Stimulated activated CD4-positive, alpha-beta T cell treated with anti-CD3 and anti-CD28 coated beads, Interleukin-15, amount 100 ng/mL, for 1 hour (primary cell): ENCODE results near the gene NKAIN4.
A peak's percentile ranks its signal among the peaks of the same experiment; 100 is the strongest.

Source experiments
- DNase-seq, 2 donors: peaks; one replicate each; pipeline ENCODE4 v3.0.0-alpha.2; 2020; ENCODE audit warnings: low read depth in 1 of 2, low spot score in 1 of 2

NKAIN4 gene

DNA sequence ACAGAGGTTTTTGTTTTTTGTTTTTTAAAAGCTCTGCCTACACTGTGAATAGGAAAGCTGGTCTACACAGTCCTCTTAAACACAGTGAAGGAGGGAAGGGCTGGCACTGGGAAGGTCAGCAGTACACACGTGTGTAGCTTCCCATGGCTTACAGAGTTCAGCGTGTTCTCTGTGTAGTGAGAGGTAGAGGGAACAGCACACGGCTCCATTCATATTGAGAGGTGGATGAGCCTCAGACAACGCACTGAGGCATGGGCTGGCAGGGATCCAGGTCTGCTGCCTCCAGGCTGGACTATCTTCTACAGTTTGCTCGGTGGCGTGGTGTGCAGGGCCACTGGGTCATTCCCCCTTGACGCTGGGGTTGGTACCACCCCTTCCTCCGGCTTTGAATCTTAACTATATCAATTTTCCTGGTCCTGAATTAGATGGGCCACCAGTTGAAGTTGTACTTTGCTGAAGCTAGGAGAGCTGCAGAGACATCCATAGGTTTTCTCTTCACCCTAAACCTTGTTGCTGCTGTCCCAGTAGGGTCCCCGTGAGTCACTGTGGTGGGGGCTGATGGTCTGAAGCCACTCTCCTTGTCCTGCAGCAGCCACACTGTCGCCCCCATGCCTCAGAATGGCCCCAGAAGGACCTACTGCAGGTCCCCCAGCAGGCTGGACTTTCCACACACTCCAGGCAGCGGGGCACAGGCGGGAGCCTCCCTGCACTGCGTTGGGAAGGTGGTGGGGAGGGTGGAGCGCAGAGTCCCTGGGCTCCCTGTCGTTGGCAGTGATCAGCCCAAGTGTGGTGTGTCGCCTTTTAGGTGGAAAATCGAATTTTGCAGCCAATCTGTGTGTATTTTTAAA lies 20.3 kb upstream of the NKAIN4 start:
- DNase-seq = no peak

DNA sequence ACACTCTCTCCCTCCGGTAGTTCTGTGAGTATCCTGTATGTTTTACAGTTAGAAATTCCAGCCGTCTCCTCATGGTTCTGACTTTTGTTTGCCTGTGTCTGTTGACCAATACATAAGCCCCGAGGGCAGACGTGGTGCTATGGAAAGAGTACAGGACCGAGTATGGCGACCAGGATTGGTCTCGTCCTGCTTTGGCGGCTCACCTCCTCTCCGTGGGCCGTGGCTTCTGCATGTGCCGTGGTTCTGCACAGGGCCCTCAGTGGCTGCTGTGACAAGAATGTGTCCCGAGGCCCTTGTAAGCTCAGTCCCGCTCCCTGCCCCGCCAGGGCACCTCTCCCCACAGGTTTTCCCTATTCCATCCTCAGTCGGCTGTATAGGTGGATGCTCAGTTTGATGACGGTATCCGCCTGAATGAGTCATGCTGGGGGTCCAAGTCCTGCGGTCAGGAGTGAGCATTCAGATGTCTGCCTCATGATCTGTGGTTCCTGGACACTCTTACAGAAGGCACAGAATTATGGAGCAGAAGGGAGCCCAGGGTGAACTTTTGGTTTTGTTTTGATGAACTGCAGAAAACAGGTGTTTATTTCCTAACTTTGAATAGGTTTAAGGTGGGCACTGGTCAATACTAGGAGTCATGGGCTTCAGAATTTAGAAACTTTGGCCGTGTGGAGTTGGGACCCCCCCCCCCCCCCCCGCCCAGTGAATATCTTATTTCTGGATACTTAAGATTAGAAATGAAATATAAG lies 19.5 kb upstream of the NKAIN4 start:
- no peak for DNase-seq

DNA sequence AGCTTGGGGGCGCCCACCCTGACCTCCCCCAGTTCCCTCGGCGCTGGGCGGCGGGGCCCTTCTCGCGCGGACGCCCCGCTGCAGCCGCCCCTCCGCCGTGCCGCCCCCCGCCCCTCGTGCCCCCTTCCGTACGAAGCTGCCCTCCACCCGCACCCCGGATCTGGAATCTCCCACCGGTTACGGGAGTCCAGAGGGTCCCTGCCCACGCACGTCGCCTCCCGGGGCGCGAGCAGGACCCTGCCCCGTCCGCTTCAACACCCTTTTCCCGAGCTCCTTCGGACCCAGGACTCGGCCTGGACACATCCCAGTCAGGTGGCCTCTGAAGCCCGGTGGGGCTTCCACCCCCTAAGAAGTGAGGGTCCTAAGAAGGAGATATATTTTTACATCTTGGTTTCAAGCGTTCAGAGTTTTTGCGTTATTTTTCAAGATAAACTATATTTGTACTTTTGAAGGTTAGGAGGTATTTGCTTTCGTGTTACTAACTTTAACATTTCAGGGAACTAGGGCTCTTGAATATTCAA lies 18.9 kb upstream of the NKAIN4 start:
- DNase-seq = no peak

DNA sequence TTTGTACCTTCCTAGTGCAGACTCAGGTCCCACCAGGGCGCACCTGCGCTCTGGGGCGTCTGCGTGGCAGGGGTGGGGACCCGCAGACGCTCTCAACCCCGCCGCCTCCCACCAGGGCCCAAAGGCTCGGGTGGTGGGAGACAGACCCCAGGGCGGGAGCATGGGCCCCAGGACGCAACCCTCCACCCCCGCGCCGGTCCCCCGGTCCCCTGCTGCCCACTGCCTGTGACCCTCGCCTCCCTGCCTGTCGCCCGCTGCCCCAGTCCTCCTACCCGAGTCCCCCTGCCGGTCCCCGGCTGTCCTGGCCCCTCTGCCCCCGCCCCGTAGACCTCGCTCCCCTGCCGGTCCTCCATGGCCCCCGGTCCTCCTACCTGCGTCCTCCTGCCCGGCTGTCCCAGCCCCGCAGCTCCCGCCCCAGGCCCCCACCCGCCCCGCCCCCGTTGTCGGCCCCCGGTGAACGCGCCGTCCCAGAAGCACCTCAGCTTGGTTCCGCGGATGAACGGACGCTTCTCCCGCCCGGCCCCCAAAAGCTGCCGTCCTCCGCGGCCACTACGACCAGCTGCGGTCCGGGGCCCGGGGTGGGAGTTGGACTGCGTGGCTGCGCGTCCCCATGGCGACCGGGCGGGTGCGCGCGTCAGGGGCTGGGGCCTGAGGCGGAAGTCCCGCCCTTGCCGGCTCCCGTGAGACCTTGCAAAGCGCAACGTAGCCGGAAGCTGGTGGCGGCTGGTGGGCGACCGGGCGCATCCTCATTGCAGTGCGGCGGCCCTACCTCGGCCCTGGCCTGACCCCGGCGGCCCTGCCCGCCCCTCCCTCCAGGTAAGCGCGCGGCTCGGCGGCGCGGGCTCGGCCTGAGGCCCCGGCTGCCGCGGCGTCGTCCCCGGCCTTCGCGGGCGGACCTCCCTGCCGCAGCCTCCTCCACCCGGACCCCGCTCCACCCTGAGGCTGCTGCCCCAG lies 18.1 kb upstream of the NKAIN4 start, which contains the start of gene ARFGAP1:
ARFGAP1 (plus strand) TSS at position 709 of the 954 bp plus-strand sequence. CDS start 2,768 bp downstream, outside the sequence.
- DNase-seq = peak; percentile 78 to 84

DNA sequence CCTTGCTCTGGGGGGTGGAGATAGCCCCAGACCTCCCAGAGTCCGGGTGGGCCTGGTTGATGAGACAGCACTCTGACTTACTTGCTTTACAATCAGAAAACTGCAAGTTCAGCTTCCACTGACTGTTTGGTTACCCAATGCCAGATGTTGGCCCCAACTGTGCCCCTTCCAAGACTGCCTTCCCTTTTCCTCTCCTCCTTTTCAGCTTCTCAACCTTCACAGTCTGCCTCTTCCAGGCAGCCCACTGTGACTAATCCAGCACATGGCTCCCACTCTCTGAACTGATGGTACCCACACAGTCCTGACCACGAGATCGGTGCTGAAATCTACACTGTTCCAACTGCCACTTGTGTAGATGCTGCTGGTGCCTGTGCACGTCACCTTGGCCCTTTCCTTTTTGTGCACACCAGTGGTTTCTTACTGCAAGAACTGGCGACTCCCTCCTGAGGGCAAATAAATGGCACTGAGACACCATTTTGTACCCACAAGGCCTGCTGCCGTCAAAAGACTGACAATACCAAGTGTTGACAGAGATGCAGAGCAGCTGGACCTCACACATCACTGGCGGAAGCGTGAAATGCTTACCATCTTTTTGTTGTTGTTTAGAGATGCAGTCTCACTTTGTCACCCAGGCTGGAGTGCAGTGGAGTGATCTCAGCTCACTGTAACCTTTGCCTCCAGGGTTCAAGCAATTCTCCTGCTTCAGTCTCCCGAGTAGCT lies 16.5 kb upstream of the NKAIN4 start:
- no peak for DNase-seq

DNA sequence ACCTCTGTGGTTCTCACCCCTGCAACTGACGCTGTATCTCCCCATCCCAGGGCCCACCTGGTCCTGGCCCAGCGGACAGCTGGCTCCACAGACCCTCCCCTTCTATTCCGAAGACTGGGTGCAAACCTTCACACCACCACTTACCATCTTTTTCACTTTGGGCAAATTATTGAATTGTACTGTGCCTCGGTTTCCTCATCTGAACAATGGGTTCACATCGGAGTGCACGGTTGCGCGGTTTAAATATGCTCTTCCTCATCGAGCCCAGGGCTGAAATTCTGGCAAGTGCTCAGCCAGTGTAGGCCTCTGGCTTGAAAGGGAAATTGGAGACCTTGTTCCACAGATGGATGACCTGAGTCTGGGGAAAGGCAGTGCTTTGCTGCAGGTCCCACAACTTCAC lies 15.5 kb upstream of the NKAIN4 start:
- DNase-seq = no peak

GRCh38 chr20:63268671-63269439 lies 14.6 kb upstream of the NKAIN4 start:
- no peak for DNase-seq

- no peak for DNase-seq
Measured at GRCh38 chr20:63268256-63268655, 14.0 kb upstream of the NKAIN4 start.

DNA sequence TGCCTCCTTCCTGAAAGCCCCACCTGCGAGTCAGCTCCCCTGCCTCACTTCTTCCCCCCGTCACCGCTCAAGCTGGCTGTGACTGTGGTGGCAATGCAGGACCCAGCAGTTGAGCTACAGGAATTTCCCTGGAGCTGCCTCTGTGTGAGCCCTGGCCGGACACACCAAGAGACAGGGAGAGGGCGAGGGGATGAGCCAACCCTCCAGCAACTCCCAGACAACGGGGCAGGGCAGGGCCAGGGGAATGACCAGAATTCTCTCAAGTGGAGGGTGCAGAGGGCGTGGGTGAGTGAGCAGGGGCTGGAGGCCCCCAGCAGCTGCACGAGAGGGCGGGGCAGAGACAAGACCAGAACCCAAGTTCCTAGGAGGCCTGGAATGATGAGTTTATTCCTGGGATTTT lies 13.4 kb upstream of the NKAIN4 start:
- no peak for DNase-seq

DNA sequence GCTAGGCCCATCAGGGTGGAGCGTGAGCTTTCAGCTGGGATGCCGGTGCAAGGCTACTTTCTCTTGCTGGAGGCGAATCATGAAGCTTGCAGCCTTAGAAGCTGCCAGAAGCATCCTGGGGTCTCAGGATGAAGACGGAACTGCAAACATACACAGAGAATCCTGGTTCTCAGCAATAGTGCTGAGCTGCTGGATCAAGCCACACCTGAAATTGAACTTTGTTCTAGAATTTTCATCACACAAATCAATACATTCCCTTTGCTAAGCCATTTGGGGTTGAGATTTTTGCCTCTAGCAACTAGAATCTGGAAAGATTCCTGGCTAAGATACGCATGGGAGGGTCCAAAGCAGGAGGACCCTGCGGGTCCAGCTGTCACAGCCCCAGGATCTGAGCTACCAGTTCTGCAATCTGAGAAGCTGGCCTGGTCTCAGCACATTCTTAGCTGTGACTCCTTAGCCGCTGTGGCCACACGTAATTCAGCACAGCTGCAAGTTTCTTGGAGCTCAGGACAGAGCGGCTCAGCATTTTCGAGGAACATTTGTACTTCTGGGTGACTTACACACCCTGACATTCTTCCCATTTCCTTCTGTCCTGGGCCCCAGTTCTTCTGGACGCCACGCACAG lies 11.7 kb upstream of the NKAIN4 start:
- DNase-seq = no peak

DNA sequence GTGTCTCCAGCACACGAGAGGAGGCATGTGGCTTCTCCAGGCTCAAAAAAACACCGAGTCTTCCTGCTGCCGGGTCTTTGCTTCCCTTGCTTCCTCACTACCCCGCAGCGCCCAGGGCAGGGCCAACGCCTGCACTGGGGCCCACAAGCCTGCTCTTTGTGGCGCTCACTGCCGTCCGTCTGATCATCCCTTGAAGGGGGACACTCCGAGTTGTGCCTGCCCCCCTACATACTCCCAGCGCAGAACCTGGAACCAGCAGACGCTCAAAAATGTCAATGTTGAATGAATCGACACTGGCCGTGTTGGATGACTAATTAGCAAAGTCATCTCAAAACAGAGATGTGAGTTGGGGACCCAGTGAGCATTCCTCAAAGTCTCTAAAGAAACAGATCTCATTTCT lies 10.3 kb upstream of the NKAIN4 start:
- DNase-seq = no peak

- DNase-seq = no peak
Measured at GRCh38 chr20:63264000-63264399, 9.7 kb upstream of the NKAIN4 start.

DNA sequence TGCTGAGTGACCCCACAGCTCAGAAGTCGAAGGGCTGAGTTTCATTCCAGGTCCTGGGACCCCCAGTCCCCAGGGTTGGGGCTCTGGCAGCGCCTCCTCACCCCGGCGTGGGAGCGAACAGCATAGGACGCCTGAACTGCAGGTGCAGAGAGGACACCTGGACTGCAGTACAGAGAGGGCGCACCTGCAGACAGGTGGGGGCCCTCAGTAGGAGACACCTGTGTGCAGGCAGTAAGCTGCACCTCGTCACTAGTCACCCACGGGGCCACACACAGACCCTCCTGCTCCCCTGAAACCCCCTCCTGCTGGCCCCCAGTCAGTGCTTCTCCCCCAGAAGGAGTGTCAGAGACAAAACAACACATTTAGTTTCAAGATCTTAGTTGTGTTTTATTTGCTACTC lies 8.6 kb upstream of the NKAIN4 start:
- no peak for DNase-seq

- no peak for DNase-seq
Measured at GRCh38 chr20:63261795-63262528, 7.7 kb upstream of the NKAIN4 start.

DNA sequence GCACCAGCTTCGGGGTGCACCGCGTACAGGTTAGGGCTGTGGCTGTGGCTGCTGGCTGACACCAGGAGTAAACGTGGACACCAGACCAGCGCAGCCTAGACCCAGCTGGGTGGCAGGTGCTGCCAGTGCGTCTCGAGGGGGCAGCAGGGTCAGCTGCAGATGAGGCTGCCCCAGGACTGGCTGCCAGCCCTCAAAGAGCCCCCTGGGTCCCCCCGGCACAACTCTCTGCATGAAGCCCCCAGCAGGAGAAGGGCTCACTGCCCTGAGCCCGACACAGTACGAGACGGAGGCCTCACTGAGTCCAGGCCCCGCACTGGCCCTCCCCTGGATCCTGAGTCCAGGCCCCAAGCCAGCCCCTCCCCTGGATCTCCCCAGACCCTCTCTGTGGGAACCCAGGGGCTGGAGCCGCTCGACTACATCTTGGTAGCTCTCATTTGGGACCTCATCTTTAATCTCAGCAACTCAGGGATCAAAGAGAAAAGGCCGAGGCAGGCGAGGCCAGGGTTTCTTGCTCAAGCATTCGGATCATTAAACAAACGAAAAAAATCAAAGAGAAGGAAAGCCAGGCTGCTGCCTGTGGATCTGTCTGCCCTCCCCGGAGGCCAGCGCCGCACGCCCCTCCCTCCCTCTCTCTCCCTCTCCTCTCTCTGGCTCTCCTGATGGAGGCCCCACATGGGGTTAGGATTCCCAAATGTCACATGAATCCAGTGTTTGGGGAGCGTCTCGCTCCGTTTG lies 7.0 kb upstream of the NKAIN4 start:
- DNase-seq = no peak

DNA sequence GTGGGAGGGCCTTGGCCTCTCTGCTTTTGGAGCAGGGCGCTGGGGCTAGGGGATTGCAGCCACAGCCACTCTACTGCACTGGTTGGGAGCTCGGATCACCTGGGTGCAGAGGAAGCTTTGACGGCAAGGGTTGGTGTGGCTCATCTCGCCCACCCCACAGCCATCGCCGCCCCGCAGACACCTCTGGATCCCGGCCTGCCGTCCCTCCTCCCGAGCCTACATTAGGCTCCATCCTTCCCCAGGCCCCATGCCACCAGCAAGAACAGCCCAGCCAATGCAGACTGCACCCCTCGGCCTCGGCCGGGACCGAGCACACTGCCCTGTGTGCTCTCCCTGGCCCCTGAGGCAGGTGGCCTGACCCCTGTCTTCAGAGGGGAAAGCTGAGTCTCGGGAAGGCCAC lies 6.3 kb upstream of the NKAIN4 start:
- DNase-seq = no peak

- no peak for DNase-seq
Measured at GRCh38 chr20:63259734-63260460, 5.6 kb upstream of the NKAIN4 start.
